HG03378 (cell line): ENCODE results near the gene TMTC2.

Experiments used
- ATAC-seq: cut with Tn5 transposase; IDR thresholded peaks from one replicate; pipeline ENCODE4 v1.9.1; 2021; ENCODE audit warnings: mild to moderate bottlenecking, moderate library complexity; ENCODE audit not compliant: unreplicated experiment

TMTC2 gene

DNA sequence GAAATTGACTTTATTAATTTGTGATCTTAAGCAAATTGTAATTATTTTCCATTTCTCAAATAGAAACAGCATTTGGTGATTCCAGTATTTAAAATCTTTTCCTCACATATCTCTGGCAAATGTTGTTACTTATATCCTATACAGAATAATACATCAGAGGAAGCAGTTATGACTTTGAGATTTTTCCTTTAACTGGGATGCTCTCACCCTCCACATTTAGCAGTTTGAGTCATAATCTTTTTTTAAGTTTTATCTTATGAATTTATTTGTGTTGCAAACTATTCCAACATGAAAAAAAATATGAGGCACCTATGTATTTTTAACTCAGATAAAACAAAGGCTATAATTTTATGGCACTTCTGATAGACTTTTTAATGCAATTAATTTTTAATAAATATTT is 311.8 kb downstream of the TMTC2 start:
- ATAC-seq: no peak

DNA sequence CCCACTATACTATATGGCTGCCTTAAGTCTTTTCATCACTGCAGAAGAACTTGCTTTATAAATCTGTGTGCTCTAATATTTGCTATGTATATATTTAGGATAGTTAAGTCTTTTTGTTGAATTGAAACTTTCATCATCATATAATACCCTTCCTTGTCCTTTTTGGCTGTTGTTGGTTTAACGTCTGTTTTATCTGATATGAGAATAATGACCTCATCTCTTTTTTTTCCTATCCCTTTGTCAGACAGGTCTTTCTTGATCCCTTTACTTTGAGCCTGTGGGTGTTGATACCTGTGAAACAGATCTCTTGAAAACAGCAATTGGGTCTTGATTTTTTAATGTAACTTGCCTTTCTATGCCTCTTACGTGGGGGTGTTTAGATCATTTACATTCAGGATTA is 316.3 kb downstream of the TMTC2 start:
- no peak for ATAC-seq

DNA sequence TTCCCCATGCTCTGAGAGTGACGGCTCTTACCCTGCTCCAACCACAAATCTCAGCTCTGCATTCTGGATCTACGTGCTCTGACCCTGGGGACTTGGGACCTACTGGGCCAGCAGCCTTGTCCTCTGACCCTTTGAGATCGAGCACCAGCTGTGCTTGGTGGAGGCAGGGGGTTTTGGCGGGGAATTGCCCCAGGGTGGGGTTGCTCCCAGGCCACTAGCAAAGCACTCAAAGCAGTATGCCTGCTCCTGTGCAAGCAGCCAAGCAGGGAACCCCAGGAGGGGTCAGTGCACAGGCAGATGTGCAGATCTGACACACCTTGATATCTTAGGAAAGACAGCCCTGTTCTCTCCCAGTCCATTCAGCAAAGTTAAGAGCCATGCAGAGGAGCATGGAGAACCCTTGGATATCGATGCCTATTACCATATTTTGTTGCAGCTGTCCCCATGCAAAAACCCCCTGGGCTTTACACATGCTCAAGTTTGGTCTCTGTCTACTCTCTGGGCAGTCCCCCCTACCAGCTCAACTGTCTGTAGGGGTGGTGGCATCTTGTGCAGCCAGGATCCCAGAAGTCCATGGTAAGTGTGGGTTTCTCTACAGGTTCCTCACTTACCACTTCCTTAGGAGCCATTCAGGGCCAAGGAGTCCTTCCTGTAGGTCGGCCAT is 319.0 kb downstream of the TMTC2 start:
- no peak for ATAC-seq

DNA sequence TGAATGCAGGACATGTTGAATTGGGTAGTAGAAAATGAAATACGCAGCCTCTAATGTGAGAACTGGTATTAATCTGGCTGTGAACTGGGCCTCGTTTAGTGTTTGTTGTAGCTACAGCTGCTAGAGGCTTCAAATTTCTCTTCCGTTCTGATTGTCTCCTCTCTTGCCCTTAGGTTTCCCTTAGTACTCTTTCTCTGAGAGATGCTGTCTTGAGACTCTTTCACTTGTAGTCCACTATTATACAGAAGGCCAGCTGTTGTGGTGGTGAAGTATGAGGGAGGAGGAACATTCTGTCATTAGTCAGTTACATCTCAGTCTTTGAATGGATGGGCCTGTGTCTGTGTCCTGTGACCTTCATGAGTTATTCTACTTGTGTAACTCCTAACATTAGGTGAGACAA is 322.0 kb downstream of the TMTC2 start:
- no peak for ATAC-seq

DNA sequence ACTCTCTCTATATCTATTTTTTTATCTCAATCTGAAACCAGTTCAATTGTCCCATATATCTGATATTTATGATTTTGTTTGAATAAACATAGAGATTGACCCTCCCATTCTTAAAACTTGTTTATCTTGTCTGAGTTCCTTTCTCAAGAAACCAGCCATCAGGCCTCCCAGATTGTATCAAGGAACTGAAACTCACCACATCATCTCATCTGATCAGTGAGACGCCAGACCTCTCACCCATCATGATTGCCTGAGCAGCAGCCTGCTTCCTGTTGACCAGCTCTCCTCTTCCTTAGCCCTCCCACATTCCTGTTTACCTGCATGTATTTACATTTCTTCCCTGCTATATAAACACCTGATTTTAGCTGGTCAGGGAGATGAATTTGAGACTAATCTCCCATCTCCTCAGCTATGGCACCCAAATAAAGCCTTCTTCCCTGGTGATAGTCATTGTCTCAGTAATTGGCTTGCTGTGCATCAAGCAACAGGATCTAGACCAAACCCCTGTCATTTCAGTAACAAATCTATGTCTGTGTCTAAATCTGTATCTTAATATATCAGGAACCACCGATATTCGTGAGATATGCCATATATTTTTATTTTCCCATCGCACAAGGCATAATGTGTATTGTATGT is 323.6 kb downstream of the TMTC2 start:
- no peak for ATAC-seq

DNA sequence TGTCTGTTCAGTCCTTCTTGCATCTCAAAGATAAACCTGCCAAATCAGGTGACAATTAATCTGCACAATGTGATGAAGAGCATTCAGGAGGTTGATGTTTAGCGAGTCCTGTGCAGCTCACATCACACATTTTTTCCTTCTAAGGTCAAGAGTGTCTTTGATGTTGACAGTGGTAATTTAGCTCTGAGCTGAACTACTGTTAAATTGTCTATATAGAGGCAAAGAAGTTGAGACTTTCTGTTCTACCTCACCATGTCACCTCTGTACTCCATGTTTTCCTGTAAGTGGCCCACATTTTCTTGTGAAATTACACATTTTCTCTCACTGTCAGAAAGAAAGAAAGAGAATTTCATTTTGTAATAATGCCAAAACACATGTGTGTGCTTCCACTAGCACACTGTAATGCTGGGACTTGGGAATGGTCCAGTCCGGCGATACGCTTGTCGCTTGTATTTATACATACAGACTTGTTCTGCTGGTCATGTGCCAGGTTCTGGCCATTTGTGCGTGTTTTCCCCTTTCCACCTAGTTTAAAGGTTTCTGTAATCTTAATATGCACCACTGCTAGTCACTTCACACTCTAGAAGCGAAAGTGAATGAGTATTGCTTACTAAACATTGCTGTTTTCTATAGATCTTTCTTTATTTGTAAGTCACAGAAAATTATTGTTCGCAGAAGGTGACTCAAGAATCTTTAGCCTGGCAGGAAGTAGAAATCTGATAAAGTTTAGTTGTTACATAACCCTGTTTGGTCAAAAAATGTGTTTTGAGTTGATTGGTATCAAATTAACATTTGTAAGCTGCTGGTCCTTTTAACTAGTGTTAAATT is 328.9 kb downstream of the TMTC2 start:
- no peak for ATAC-seq

DNA sequence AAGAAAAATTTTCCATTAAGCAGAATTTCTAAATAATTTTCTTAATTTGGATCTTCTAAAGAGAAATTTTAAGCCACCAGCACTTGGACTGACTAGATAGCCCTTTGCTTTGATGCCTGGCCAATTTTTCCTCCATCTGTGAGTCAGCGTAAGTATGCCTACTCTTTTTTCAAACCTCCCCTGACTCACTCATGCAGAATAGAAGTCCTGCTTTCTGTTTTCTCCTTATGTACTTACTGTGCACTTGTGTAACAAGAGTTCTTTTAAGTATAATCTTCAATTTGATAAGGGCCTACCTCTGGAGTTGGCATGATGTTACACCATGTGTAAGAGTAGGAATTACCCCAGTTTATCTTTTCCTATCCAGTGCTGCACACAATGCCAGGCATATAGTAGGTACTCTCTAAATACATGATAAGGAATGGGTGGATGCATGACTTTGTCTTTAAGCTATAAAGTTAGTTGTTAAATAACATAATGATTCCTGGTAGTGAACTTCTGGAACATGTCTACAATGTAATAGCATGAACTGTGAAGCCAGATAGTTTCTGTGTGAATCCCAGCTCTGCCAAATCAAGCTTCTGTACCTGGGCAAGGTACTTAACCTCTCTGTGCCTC is 329.6 kb downstream of the TMTC2 start:
- no peak for ATAC-seq

DNA sequence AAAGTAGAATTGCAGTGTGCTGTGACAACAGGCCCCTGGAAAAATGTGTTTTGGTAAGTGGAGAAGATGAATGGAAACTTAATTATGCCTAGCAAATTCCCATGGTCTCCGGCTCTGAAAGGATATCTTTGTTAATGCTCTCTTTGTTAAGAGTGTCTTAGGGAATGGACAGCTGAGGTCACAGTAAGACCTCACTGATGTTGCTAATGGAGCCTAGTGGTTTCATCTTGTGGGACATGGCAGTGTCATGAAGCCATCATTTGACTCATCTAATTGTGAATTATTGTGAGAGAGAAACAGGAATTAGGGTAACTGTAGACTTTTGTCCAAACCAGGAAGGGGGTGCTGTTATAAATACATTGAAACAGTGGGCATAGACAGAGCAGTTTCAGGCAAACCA is 330.3 kb downstream of the TMTC2 start:
- no peak for ATAC-seq

DNA sequence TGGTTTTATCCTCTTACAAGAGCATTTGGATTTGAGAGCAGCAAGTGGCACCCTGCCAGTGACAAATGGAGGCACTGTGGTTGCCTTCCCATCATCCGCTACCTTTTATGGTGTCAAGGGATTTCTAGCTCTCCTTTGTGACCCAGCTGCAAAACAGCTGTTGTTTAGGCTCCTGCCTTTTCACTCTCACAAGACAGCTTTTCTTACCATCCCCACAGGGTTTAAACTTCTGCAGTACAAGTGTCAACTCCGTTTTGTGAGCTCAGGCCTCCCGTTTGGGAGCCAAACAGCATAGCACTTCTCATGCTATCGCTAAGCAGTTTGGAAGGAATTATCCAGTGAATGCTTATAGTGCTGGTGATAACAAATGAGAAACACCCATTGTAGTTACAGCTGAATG is 331.4 kb downstream of the TMTC2 start:
- ATAC-seq: no peak

DNA sequence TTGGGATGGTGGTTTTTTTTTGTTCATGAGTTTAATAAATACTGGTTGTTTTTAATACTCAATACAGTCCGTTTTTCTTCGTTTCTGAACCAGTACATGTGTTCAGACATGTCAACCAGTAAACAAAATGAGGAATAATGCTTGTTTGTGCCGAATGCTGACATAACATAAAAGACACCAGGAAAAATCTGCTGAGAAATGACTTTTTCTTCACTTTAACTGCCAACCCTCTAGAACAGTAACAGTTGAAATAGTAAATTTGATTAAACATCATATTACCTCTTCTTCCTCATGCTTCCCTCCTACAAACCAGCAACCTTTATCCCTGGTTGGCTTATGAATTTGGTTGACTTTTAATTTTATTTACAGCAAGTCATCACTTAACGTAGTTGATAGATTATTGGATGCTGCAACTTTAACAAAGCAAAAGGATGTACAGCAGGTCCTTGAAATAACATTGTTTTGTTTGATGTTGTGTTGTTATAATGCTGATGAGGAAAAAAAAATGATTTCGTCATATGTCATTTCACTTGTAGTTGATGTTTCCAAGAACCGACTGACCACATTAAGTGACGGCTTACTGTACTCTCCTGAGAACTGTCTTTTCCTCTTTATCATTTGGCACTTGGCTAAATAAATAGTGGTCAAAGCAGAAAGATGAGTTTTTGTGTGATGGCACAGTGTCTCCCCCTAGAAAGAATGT is 340.5 kb downstream of the TMTC2 start:
- ATAC-seq: no peak

DNA sequence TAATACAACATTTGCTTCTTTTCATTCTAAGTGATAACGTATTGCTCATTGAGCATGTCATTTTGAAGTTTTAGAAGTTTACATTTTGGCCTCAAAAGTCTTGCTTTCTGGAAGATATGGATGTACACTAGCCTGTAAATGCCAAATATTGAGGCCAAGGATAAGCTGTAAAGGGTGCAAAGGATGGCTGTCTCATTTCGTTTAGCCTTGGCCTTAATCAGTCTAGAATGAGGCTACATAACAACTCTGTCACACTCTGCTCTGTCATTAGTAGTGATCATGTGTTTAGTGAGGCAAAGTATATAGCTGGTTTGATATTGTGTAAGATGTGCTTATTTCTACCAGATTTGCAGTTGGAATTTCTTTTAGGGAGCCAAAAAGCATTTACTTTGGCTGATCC is 344.5 kb downstream of the TMTC2 start:
- ATAC-seq: no peak

DNA sequence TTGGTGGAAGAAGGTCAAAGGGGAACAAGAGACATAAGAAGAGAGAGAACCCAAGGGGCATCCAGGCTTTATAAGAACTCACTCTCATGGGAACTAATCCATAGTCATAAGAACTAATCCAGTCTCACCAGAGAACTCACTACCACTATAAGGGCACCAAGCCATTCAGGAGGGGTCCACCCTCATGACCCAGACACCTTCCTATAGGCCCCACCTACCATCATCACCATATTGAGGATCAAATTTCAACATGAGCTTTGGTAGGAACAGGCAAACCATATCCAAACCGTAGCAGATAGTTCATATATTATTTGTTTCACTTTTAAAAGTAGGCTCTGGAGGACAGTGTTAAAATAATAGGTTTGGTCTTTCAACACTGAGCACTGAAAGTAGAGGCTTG is 350.1 kb downstream of the TMTC2 start:
- ATAC-seq: no peak

DNA sequence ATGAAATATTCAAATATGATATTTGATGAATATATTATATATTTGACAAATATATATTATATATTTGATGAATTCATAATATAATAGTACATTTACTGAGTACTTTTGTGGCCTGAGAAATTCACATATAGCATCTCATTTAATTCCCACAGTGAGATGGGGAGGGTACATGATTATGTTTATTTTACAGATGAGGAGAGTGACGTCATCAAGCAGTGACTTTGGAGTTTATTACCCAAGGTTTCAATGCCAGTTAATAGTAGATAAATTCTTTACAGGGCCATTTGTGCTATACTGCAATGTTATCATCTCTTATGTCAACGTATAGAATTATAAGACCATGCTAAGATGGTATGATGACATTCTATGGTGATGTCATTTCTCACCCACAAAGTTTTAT is 352.7 kb downstream of the TMTC2 start:
- ATAC-seq: no peak

DNA sequence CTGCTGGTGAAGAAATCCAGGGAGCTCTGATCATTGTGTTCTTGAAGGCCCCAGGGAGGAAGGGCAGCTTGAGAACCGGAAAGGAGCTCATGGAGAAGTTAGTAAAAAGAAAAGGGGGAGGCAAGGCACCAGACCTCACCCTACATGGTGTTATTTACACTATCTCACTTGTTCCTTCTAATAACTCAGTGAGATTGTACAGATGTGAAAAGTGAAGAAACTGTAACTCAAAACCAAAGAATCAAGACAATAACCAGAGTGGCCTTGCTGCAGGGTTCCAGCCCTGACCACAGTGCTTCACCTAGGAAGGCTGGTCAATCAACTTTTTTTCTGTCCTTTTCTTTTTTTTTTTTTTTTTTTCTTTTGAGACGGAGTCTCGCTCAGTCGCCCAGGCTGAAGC is 353.6 kb downstream of the TMTC2 start:
- ATAC-seq: no peak

DNA sequence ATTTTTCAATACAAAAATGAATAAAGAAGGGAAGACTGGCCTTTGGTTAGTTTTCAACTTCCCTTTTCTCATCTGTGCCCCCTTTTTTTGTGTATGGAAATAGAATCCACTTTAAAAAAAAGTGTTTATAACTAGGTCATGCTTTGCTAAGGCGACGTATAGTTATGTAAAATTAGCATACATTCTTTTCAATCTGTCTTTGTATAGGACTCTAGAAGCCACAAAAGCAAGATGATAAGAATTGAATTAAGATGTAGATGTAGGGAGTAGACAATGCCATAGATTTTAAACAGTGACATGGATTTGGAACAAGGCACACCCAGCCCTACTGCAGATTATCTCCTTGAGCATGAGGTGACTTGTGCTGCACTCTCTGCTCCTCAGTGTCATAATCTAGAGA is 354.3 kb downstream of the TMTC2 start:
- no peak for ATAC-seq

DNA sequence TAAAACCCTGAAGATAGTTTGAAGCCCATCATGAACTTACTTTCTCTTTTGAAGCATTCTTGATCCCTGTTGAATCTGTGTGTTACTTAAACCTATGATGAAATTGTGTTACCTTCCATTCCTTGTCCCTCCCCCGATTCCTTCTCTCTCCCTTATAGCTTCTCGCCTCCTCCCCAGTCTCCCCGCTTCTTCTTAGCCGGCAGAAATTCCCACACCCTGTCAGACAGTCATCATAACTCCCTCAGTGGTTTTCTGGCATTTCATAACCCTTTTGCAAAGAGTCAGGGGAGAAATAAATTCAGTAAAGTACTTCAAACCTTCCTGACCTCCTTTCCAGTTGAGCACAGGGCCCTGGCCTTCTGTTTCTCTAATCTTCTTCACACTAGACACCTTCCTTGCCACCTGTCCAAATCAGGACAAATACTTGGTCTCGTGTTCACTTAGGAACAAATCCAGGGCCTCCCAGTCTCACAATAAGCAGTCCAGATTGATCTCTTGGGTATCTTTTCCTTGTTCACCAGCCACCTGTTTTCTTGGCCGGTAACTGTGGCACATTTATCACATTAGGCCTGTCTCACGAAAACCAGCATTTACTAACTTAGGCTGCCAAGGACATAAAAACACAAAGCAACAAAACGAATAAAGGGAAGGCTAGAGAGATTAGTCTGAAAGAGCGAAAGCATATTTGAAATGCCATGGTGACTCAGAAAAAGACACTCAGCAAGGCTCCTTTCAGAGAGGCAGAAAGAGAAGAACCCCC is 355.9 kb downstream of the TMTC2 start:
- no peak for ATAC-seq

DNA sequence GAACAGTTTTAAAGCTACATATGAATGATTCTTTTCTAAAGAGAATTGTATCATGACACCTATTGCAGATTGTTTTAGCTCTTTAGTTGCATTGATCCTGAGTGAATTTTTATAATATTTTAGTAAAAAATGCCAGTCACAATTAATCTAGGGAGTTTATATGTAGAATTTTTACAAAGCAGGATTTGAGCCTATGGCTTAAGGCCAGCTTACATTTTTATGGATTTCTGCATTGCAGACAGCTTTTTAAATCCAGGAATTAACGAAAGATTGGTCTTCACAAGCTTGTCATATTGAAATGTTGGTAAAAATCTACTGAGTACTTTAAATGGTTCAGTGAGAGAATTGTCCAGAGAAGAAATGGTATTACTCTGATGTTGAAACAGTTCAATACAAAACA is 358.0 kb downstream of the TMTC2 start:
- ATAC-seq: no peak

DNA sequence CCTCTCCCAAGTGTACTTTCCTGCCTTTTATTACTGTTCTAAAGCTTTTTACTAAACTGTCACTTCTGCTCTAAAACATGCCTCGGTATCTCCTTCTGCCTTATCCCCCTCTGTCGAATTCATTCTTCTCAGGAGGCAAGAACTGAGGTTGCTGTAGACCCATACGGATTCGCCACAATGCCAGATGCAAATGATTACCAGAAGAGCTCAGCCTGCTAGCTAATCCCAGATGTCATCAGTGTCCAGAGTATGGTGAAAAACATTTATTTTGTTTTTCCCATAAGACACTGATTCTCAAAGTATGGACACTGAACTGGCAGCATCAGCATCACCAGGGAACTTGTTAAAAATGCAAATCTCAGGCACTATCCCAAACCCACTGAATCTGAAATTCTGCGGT is 359.3 kb downstream of the TMTC2 start:
- no peak for ATAC-seq

DNA sequence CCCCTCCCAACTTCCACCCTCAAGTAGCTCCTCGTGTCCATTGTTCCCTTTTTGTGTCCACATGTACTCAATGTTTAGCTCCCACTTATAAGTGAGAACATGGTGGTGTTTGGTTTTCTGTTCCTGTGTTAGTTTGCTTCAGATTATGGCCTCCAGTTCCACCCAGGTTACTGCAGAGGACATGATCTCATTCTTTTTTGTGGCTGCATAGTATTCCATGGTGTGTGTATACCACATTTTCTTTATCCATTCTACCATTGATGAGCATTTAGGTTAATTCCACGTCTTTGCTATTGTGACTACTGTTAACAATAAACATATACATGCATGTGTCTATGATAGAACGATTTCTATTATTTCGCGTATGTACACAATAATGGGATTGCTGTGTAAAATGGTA is 362.6 kb downstream of the TMTC2 start:
- ATAC-seq: no peak

DNA sequence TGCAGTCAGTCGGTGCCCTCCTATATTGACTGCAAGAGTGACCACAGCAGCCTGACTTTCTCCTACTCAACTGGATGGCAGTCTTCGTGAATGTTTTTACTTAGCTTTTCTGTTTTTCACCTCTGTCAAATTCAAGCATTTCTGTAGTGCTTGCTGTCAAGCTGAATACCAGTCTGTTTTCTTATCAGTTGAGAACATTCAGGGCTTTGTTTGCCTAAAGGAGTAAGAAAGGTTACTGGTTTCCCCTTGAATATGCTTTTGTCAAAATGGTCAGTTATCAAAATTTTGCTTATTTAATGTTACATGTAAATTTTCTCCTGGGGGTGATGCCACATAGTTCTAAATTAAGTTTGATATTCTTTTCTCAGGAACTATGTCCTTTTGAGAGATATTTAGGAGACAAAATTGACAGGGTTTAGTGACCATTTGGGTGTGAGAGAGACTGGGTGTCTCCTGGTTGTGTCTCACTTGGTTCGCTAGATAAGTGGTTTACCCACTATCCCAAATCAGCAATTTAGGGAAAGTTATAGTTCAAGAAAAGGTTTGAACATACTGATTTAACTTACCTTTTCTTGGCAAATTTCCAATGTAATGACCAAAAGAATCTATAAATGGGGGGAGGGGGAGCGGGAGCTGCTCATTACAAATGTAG is 366.3 kb downstream of the TMTC2 start:
- no peak for ATAC-seq
